GM10266 (cell line): ENCODE data around the gene HCN2.
"Not testable (repeated sequence)": the region's sequence is repeated elsewhere in the genome, so short reads cannot be mapped to it uniquely, and the experiment has no call there.

ENCODE experiments used
- DNase-seq: peaks from one replicate; pipeline ENCODE4 v3.0.0; 2012; ENCODE audit errors: extremely low spot score
- CTCF ChIP-seq: IDR thresholded peaks from 2 replicates; pipeline ENCODE4 v1.5.1; 2012; ENCODE audit warnings: mild to moderate bottlenecking, low read depth; ENCODE audit not compliant: control insufficient read depth, insufficient read depth; ENCODE audit errors: missing control alignments

HCN2 gene

GRCh38 chr19:595326-596262, 5.9 kb downstream of the HCN2 start:
- TF ChIP-seq CTCF: no peak
- DNase-seq: no peak

- TF ChIP-seq CTCF: no peak
- DNase-seq: no peak
These were observed 6.6 kb downstream of the HCN2 start for GRCh38 chr19:596263-596655.

- TF ChIP-seq CTCF: no peak
- DNase-seq: no peak
These were observed 8.0 kb downstream of the HCN2 start for GRCh38 chr19:597406-598315.

GRCh38 chr19:601310-601709, 11.6 kb downstream of the HCN2 start:
- no peak for TF ChIP-seq CTCF
- DNase-seq: no peak

GRCh38 chr19:601790-602189, 12.1 kb downstream of the HCN2 start:
- DNase-seq: no peak
- TF ChIP-seq CTCF: no peak

- no peak for TF ChIP-seq CTCF
- DNase-seq: no peak
These were observed 13.0 kb downstream of the HCN2 start for GRCh38 chr19:602391-603301.

GRCh38 chr19:603302-603639, 13.6 kb downstream of the HCN2 start:
- DNase-seq: not testable (repeated sequence)

- not testable (repeated sequence) for DNase-seq
These were observed 14.1 kb downstream of the HCN2 start for GRCh38 chr19:603779-604178.
